Activated T-helper 1 cell treated with Interleukin-2 at 50 U/mL for 16 hours (primary cell): ENCODE measurements around the gene CFAP206.

Experiments
- DNase-seq: peaks from one replicate; pipeline ENCODE4 v3.0.0-alpha.2; 2020; ENCODE audit warnings: low read depth

Gene CFAP206, protein sequence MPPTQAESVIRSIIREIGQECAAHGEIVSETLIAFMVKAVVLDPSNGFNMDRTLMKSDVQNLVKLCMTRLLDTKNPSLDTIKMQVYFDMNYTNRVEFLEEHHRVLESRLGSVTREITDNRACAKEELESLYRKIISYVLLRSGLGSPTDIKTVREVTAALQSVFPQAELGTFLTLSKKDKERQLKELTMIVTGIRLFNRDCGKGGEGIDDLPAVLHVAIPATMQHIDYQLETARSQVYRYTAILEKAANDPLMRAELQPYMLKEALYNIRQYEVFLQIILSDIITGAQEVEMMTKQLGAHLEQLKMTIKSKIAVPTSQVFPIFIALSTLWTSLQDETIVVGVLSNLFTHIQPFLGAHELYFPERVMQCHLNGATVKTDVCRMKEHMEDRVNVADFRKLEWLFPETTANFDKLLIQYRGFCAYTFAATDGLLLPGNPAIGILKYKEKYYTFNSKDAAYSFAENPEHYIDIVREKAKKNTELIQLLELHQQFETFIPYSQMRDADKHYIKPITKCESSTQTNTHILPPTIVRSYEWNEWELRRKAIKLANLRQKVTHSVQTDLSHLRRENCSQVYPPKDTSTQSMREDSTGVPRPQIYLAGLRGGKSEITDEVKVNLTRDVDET

DNA sequence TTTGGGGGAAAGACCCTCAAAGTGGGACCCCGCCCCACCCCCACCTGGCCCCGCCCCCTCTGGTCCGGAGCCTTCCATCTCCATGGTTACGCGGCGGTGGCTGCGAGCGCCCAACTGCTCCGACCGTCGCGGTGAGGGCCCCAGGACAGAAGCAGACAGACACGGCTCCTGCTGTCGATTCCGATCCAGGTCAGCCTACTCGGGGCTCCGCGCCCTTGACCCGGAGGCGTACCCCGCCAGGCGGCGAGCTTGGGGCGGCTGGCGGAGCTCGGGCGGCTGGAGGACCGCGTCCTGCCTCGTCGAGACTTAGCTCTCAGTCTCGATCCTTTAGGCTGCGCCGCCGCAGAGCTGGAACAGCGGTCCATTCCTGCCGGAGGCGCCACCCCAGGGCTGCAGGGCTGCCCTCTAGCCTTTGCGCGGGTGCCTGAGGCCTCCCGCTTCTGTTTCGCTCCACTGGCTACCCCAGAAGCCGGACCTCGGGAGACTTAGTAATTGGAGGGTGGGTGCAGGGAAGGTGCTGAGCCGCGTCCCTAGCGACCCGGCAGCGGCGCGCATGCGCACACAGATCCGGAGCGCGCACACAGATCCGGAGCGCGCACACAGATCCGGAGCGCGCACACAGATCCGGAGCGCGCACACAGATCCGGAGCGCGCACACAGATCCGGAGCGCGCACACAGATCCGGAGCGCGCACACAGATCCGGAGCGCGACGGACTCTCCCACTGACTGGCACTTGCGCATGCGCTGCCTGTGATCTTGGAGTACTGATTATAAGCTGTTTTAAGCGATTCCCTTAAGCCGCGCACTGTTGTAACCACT lies at the start of gene CFAP206:
Gene CFAP206, plus strand, starts transcription at position 72 of the 820 bp plus-strand sequence. CDS start 1,868 bp downstream, outside the sequence.
- DNase-seq, result peak; percentile 64

DNA sequence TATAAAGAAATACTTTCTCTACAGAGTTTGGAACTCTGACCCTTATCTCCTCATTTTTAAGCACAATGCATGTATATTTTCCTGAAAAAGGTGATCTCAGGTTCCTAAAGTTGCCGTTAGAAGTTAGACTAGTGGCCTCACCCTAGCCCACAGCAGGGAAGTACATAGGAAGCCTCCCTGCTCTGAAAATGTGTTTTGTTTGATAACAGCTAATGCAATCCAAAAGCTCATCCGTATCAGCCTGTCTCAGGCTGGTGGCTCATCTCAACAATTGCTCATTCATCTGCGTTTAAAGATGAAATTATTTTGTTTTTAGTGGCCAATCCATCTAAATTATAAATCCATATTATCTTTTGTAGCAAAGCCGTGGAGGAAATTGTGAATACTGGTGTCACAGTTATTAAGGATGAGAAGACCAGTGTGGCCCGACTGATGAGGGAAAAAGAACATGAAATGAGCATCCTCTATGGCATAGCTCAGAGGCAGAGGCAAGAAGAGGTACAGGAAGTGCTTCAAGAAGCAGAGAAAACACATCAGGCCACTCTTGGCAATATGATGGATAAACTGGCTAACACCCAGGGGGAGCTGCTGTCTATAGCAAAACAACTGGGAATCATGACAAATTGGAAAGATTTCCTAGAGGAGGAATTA lies 43.0 kb upstream of the CFAP206 start:
- DNase-seq, result no peak

DNA sequence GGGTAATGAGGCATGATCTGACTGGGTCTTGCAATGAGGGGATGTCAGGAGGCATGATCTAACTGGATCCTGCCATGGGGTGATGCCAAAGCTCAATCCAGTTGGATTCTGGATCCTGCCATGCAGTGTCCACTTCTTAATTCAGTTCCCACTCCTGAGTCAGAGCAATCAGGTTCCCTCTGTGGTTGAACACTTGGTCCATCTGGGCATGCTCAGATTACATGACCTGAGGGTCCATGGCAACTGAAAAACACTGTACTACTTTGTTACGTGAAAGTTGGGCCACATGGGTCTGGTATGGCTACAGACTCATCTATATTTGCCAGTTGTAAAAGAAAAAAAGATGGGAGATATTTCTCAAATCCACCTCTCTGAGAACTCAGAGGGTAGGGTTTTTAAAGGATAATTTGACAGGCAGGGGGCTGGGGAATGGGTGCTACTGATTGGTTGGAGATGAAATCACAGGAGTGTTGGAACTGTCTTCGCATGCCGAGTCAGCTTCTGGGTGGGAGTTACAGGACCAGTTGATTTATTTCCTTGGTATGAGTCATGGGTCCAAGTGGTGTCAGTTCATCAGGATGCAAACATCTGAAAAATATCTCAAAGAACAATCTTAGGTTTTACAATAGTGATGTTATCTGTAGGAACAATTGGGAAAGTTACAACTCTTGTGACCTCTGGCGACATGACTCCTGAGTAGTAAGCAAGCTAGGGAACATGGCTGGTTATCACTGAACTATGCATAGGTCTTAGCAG lies 41.5 kb upstream of the CFAP206 start:
- DNase-seq, result no peak

DNA sequence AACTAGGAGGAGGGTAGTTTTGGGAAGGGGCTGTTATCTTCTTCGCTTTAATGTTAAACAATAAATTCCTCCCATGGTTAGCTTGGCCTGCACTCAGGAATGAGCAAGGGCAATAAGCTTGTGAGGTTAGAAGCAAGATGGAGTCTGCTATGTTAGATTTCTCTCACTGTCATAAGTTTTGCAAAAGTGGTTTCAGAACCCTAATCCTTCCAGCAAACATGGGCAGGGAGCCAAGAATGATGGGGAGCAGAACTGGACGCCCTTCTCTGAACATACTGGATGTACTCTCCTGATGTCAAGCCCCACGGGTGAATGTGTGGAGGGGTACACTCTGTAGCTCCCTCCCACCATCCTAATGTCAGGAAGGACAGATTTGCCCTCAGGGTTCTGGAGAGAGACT lies 40.9 kb upstream of the CFAP206 start:
- DNase-seq, result no peak

DNA sequence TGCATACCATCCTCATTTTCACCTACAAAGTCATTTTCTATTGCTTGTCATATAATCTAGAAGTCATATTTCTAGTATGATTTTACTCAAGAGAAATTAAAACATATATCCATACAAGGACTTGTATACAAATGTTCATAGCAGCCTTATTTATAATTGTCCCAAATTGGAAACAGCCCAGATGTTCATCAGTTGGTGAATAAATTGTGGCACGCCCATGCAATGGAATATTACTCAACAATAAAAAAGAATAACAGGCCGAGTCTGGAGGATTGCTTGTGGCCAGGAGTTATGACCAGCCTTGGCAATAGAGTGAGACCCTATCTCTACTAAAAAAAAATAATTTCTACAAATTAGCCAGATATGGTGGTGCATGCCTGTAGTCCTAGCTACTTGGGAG lies 34.4 kb upstream of the CFAP206 start:
- no peak for DNase-seq

DNA sequence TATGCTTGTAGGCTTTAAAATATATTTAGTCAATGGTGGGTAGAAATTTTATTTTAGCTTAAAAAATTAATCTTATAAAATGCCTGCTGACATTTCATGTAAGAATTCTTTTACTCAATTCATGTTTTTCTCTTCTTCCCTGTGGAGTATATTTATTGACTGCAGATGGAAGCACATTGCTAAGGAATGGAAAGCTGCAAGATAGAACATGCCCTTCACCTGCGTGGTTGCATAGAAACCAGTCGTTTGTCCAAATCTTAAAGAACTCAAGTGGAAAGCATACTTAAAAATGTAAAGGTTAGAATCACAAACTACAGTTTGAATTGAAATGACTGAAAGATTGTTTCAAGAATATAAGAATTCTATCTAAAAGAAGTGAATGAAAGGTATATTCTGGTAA lies 32.5 kb upstream of the CFAP206 start:
- DNase-seq, result no peak

DNA sequence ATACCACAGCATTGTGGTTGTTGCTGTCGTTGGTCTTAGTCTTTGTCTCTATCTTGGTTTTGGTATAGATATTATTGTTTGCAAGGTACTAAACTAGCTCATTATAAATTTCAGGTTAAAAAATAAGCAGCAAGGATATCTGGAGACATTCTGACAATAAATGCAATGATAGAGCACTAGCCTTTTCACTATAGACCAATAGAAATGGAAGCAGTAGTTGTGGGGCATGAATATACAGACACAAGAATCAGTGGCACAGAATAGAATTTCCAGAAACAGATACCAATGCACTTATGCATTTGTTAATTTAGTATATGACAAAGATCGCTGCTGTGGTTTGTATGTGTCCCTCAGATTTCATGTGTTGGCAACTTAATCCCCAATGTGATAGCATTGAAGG lies 31.1 kb upstream of the CFAP206 start:
- DNase-seq, result no peak

DNA sequence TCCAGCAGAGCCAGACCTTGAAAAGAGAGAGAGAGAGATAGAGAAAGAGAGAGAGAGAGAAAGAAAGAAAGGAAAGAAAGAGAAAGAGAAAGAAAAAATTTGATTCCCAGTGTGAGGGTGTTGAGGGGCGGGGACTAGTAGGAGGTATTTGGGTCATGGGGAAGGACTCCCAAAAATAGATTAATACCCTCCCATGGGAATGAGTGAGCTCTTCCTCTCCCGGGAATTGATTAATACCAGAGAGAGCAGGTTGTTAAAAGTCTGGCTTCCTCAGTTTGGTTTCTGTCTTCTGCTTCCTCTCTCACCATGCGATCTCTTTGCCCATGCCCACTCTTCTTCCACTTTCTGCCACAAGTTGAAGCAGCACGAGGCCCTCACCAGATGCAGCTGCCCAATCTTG lies 28.8 kb upstream of the CFAP206 start:
- DNase-seq, result no peak

DNA sequence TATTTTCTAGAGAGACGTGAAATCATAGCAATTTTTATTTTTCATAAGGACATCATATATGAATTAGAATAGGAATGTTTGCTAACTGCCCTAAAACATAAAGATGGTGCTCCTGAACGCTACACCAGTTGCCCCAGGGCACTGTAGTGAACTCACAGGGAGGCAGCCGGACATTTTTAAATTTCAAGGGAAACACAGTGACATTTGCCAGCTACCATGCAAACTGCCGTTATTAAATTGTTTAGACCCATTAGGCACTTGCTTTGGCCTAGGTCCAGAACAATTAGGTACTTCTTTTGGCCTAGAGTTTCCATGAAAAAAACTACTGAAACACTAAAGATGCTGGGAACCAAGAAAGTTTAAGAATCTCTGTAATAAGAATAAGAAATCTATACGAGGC lies 24.9 kb upstream of the CFAP206 start:
- no peak for DNase-seq

DNA sequence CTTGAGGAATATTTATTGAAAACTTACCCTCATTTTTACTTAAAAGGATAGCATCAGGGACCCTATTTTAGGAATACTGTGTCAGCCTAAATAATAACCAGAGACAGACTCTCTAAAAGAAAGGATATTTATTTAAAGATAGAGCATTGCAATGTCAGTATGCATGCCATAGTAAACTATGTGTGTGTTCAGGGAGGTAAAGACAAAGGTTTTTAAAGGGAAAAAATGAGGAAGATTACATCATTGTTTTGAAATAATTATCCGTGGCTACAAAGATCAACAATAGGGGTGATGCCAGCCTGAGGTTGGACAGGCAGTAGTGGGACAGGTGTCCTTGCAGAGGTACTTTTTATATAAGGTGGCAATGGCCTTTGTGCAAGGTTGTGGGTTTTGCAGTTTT lies 23.7 kb upstream of the CFAP206 start:
- no peak for DNase-seq

DNA sequence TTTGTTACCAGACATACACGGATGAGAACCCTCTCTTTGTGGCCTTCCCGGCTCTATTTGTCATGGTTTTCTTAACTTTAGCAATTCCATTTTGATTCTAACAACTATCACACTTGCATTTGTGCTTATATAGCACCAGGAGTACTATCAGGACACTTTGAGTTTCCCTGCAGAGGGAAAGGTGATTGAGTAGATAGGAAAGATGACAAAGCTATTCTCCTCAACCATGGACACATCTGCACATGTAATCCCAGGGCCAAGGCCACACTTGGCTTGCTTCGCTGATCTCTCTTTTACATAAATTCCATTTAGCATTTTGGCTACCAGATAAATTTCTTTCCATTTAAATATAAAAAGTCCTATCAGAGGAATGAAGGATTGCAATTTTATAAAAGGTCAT lies 23.3 kb upstream of the CFAP206 start:
- DNase-seq, result no peak

DNA sequence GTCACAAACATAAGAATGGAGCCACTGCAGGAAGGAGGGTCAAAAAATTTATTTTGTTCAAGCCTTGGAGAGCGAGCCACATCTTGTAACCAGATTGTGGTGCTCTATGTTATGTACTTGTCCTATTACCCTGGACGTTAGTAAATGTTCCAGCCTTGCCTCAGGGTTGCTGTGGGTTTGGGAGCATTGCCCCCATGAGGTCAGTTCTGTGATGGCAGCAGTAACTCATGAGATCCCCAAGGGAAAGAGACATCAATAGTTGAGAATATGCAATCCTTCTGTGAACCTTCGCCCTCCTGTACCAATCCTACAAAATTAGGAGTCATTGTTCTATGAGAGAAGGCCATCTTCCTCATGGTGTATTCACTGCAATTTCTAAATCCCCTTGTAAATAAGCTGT lies 16.4 kb upstream of the CFAP206 start:
- DNase-seq, result no peak

DNA sequence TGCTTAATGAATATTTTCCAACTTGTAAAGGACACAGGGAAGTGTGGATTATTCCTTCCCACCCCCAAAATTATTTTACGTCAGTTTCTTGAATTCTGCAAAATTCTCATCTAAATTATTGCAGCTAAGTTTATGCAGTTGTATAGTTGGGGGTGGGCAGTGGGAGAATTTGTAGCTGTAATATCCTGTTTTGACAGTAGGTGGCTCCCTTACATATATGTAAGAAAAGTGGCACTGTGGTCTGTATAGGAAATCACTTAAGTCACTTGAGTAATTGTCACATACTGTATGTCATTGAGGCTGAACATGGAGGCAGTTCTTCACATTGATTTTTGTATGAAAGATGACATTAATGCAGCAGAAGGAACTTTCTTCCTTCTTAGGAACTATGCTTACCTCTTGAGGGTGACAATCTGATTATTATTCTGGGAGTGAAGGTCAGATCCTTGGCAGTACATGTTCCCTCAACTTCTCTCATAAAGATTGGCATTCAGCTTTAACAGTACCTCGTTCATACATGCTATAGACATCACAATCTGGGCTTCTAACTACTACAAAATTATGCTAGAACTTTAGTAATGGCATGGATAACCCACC lies 14.6 kb upstream of the CFAP206 start:
- no peak for DNase-seq

DNA sequence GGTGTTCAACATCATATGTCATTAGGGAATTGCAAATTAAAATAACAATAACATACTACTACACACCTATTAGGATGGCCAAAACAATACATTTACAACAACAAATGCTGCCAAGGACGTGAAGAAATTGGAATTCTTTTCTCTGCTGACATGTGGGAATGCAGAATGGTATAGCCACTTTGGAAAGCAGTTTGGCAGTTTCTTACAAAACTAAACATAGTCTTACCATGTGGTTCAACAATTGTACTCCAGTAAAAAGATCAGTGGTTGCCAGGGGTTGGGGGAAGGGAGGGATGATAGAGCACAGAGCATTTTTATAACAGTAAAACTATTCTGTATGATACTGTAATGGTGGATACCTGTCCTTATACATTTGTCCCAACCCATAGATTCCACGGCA lies 12.3 kb upstream of the CFAP206 start:
- DNase-seq, result no peak

DNA sequence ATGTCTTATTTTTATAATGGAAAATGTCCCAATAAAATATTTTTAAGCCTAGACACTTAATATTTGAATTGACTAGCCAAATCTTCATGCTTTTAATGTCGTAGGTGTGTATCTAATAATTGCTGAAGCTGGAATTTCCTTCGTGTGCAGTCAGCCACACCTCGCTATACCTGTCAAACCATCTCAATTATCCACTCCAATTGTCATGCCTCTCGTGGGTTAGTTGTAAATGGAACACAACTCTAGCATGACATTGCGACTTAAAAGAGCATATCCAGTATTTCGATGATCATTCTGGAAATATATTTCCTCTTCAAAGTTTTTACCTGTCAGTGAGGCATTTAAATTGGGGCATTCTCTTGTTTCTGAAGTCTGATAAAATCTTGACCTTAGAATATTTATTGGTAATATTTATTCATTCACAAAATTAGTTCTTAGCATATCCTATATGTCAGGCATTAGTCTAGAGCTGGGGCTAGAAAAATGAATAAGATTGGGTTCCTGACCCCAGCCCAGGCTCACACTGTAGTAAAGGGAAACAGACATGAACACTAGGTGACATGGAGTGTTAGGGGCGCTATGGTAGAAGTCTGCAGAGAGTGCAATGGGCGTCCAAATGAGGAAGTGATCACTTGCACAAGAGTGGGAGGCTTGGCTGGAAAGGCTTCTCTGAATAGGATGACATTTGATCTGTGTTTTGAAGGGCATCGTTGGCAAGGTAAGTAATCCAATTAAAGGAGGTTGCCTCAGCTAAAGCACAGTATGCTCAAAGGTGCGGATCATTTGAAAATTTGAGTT lies 11.0 kb upstream of the CFAP206 start:
- no peak for DNase-seq

DNA sequence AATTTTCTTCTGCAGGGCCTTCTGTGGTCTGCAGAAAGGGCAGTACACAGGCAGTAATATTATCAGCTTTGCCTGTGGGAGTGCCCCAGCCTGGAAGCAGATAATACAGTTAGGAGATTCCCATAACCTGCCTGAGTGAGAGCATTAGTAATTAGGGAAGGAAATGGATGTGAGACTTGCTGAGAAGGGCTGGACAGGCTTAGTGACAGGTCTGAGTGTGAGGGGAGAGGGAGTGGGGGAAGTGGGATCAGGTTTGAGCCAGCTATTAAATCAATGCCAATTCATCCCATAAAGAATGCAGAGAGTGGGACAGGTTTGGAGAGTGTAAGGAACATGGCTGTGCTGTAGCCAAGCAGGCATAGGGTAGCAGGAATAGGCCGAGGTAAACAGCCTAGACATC lies 10.1 kb upstream of the CFAP206 start:
- no peak for DNase-seq

DNA sequence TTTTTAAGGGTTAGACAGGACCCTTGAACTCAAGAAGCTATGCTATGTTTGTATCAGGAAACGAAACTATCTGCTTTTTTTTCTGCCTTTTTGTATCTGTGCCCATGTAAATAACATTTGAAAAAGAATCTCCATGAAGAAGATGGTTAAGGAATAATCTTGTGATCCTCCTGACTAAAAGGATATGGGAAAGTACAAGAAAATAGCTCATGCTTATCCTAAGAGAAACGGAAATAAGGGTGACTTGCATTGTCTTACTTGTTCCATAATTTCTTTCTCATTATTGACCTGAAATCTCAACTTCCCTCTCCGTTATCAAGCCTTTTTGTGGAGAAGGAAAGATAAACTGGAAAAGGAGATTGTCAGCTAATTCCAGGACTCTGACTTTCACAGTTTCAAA lies 5.9 kb upstream of the CFAP206 start:
- DNase-seq, result no peak

DNA sequence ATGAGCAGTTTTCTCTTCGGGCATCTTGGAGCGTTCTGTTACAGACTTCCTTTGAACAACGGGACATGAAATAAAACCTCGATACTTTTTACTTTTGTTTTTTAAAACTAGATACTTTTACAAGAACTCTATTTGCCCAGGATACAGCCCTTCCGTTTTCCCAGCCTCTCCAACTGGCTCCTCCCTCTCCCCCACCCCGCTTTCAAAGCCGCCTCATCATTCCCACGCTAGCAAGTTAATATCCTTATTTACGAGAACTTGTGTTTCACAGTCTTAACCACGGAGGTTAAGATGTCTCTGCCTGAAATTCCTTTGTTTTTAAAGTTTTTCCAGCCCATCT lies 241 bp upstream of the CFAP206 start:
- no peak for DNase-seq

DNA sequence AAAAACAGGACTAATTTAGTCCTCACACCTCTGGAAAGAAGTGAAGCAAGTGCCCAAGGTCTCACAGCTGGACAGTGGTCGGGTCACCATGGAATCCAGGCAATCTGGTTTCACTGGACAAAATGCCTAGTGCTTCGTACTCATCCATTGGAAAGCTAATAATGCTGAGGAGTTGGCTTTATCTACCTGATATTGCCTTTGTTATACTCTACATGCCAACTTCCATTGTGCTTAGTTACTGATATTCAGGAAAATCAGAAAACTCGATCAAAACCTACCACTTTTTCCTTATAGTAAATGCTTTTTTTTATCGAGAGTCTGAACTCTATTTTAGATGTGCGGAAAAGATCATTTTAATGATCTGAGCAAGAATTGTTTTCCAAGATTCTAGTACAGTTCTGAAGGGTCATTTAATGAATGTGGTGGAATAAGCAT lies 966 bp downstream of the CFAP206 start:
- DNase-seq, result no peak

DNA sequence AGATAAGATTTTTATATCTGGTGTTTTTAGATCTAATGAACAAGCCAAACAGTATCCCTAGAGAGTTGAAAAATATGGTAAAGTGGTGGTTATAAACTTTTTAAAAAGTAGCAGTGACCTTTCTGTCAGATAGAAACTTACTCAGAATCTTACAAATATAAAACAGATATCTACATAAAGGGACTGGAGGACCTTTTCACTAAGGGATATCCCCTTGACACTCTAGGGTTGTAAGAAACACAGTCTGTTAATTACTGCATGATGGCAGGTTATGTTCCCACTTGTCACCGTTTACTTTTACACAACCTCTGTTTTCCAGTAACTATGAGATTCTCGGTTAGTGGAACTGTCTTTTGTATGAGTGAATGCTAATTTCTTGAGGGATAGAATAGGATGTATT lies 11.5 kb downstream of the CFAP206 start:
- DNase-seq, result no peak

DNA sequence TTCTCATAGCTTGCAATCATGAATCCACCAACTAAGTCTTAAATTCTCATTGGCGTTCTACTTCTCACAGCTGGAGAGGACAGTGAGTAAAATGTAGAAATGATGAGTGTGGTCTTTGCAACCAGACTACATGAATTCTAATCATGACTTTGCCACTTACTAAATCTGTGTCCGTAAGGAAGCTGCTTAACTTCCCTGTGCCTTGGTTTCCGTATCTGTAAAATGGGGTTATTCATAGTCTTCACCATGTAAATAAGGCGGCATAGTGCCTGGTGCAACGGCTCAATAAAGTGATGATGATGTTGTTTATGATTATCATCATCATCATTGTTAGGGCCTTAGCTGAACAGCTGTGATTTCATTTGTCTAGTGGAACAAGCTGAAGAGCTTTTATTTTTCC lies 12.6 kb downstream of the CFAP206 start:
- DNase-seq, result no peak
